DOHH2 (cell line): Measurements from ENCODE around the gene CEP76.

ENCODE experiments used
- H3F3A ChIP-seq: fragments of 200-600 bp; sonication (generic), shearing (Covaris generic); 2 replicates; pipeline ENCODE4 v1.6.0; 2016; ENCODE audit warnings: antibody characterized with exemption, mild to moderate bottlenecking; ENCODE audit not compliant: control insufficient read depth, insufficient read depth
- H3K27ac ChIP-seq: fragments of 200-600 bp; sonication (generic); 2 replicates; pipeline ENCODE4 v1.5.1; 2014; ENCODE audit warnings: low read depth, mild to moderate bottlenecking, low read length, moderate library complexity
- H3K27me3 ChIP-seq: fragments of 200-600 bp; sonication (generic); 2 replicates; pipeline ENCODE4 v1.6.1; 2014; ENCODE audit warnings: mild to moderate bottlenecking, low read length, mixed read lengths; ENCODE audit not compliant: control insufficient read depth
- H3K36me3 ChIP-seq: fragments of 200-600 bp; sonication (generic); 2 replicates; pipeline ENCODE4 v1.6.1; 2014; ENCODE audit warnings: mild to moderate bottlenecking, low read length, moderate library complexity, mixed read lengths; ENCODE audit not compliant: control insufficient read depth
- H3K4me1 ChIP-seq: fragments of 200-600 bp; sonication (generic); 2 replicates; pipeline ENCODE4 v1.6.1; 2014; ENCODE audit warnings: mild to moderate bottlenecking, low read length, mixed read lengths; ENCODE audit not compliant: control insufficient read depth
- H3K4me2 ChIP-seq: fragments of 200-600 bp; sonication (generic); 2 replicates; pipeline ENCODE4 v1.6.0; 2014; ENCODE audit warnings: mild to moderate bottlenecking, low read length, moderate library complexity
- H3K4me3 ChIP-seq: fragments of 200-600 bp; sonication (generic); 2 replicates; pipeline ENCODE4 v1.5.1; 2014; ENCODE audit warnings: mild to moderate bottlenecking, low read length, mixed read lengths
- H3K79me2 ChIP-seq: fragments of 200-600 bp; sonication (generic); 2 replicates; pipeline ENCODE4 v1.6.1; 2014; ENCODE audit warnings: mild to moderate bottlenecking, low read length, mixed read lengths; ENCODE audit not compliant: control insufficient read depth
- H3K9me2 ChIP-seq: fragments of 200-600 bp; sonication (generic); replicated peaks from 2 replicates; pipeline ENCODE4 v1.6.1; 2014; ENCODE audit warnings: mild to moderate bottlenecking, low read length, mixed read lengths; ENCODE audit not compliant: control insufficient read depth
- H3K9me3 ChIP-seq: fragments of 200-600 bp; sonication (generic); 2 replicates; pipeline ENCODE4 v1.6.1; 2014; ENCODE audit warnings: antibody characterized with exemption, low read length, mixed read lengths; ENCODE audit not compliant: control insufficient read depth, insufficient read depth
- H4K20me1 ChIP-seq: fragments of 200-600 bp; sonication (generic); 2 replicates; pipeline ENCODE4 v1.6.0; 2014; ENCODE audit warnings: low read depth, mild to moderate bottlenecking, antibody characterized with exemption, low read length, moderate library complexity; ENCODE audit not compliant: control insufficient read depth, insufficient read depth
- EZH2phosphoT487 ChIP-seq: fragments of 200-600 bp; sonication (generic); IDR thresholded peaks from 2 replicates; pipeline ENCODE4 v1.6.1; 2017; ENCODE audit warnings: borderline replicate concordance, mild to moderate bottlenecking, antibody characterized with exemption, low read length, moderate library complexity, mixed read lengths
- TF ChIP-seq, protein P1 (sequence below): fragments of 200-600 bp; sonication (generic); IDR thresholded peaks from one replicate; pipeline ENCODE4 v1.5.1; 2014; ENCODE audit warnings: antibody characterized with exemption, mild to moderate bottlenecking, low read depth, low read length; ENCODE audit not compliant: poor library complexity, severe bottlenecking

CEP76 gene

GRCh38 chr18:12750715-12751502 is 48.4 kb upstream of the CEP76 start:
- Histone ChIP-seq H3K4me2 (no peak overlapping the region), H3K4me1 (peaks cover 5% of the 10 kb centered on the region; the same call in 1 of the 2 replicates), H3F3A (no peaks in the 10 kb centered on the region), H3K9me2 (no peaks in the 10 kb centered on the region), H3K27ac (no peak overlapping the region), H3K36me3 (no peaks in the 10 kb centered on the region), H3K4me3 (no peak overlapping the region), H3K79me2 (no peaks in the 10 kb centered on the region), H3K9me3 (no peaks in the 10 kb centered on the region), H3K27me3 (peaks cover 26% of the 10 kb centered on the region), H4K20me1 (no peaks in the 10 kb centered on the region)
- TF ChIP-seq EZH2phosphoT487: no peak
- TF ChIP-seq, protein P1, sequence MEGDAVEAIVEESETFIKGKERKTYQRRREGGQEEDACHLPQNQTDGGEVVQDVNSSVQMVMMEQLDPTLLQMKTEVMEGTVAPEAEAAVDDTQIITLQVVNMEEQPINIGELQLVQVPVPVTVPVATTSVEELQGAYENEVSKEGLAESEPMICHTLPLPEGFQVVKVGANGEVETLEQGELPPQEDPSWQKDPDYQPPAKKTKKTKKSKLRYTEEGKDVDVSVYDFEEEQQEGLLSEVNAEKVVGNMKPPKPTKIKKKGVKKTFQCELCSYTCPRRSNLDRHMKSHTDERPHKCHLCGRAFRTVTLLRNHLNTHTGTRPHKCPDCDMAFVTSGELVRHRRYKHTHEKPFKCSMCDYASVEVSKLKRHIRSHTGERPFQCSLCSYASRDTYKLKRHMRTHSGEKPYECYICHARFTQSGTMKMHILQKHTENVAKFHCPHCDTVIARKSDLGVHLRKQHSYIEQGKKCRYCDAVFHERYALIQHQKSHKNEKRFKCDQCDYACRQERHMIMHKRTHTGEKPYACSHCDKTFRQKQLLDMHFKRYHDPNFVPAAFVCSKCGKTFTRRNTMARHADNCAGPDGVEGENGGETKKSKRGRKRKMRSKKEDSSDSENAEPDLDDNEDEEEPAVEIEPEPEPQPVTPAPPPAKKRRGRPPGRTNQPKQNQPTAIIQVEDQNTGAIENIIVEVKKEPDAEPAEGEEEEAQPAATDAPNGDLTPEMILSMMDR: no peak

DNA sequence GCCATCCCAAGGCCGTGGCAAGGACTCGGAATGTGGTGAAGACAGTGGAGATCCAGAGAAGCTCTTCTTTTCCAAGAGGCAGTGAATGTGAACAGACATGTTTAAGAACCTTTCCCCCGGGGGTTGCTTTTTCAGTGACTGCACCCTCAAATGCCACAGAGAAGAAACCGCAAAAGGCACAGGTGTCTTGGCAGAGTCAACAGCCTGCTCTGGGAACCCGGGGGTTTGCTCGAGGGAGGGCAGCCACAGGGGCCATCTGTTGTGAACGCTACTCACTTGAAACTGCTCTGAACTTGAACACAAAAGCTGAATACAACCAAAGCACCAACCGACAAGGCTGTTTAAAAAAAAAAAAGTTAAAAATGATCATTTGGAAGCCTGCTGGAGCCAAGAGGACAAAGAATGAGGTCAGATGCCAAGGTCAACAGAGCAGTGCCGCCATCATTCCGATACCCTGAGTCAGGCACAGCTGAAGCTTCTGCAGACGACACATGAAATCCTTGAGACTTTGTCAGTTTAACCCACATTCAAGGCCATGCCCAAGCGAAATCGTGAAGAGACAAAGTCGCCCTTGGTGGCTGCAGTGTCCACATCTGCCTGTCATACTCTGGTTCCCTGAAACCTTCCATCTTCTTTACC is 47.7 kb upstream of the CEP76 start:
- Histone ChIP-seq H3K27me3 (peaks cover 26% of the 10 kb centered on the region), H3K9me2 (no peaks in the 10 kb centered on the region), H3K4me3 (no peak overlapping the region), H3K79me2 (no peaks in the 10 kb centered on the region), H4K20me1 (no peaks in the 10 kb centered on the region), H3K36me3 (no peaks in the 10 kb centered on the region), H3K27ac (no peak overlapping the region), H3F3A (no peaks in the 10 kb centered on the region), H3K4me1 (peaks cover 5% of the 10 kb centered on the region; the same call in 1 of the 2 replicates), H3K4me2 (no peak overlapping the region), H3K9me3 (no peaks in the 10 kb centered on the region)
- TF ChIP-seq EZH2phosphoT487: no peak
- TF ChIP-seq, protein P1: no peak

DNA sequence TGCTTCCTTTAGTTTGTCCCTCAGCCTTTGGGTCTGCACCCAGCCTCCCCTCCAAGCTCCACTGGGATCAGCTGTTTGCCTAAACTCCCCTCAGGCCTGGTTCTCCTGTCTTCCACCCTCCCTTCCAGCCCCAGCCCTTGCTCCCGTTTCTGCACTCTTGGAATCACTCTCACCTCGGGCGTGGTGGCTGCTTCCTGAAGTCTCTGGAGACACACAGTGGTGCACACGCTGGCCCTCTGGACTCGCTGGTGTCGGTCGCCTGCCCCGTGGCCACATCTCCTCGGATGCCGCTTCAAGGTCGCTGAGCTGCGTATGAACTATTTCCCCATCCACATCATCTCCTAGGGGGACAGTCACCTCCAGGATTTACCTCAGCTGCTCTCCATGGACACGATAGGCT is 46.6 kb upstream of the CEP76 start:
- Histone ChIP-seq H3K9me2 (no peaks in the 10 kb centered on the region), H3K27me3 (peaks cover 30% of the 10 kb centered on the region), H3K36me3 (no peaks in the 10 kb centered on the region), H3K27ac (no peak overlapping the region), H4K20me1 (no peaks in the 10 kb centered on the region), H3F3A (no peaks in the 10 kb centered on the region), H3K79me2 (no peaks in the 10 kb centered on the region), H3K4me3 (no peak overlapping the region), H3K9me3 (no peaks in the 10 kb centered on the region), H3K4me1 (peaks cover 5% of the 10 kb centered on the region; the same call in 1 of the 2 replicates), H3K4me2 (no peak overlapping the region)
- no peak for TF ChIP-seq EZH2phosphoT487
- TF ChIP-seq, protein P1: no peak
